Measurements from ENCODE around the gene TMEM42.
"Not testable (repeated sequence)": the region's sequence is repeated elsewhere in the genome, so short reads cannot be mapped to it uniquely, and the experiment has no call there.

TMEM42 gene

DNA sequence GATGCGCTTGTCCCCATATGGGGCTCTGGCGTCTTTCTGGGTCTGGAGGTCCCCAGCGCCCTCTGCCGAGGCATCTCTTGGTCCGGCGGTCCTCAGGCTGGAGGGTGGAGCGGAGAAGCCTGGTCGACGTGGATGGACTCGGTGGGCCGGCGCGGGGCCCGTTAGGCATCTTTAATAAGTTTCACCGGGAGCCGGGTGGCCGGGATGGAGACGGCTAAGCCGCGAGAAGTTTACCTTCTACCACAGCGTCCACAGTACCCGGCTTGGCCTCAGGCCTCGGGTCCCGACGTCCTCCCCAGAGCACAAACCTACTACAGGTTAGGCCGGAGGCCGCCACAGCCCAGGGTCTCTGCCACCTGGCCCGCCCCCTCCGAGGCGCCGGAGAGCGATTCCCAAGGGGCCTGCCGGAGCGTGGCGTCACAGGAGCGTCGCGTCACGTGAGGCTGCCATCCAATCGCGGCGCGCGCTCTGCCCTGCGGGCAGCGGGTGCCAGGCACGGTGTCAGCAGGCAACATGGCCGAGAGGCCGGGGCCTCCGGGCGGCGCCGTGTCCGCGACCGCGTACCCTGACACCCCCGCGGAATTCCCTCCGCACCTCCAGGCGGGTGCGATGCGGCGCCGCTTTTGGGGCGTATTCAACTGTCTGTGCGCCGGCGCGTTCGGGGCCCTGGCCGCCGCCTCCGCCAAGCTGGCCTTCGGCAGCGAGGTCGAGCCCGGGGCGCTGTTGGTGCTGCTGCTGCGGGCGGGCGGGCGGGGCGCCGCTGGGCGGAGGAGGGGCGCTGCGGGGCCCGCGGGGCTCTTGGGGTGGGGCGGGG, at the start of gene TMEM42:
TMEM42 (plus strand) TSS at position 501 of the 814 bp plus-strand sequence; CDS start at position 514, 13 bp downstream.
- peak; percentile 91 for DNase-seq

DNA sequence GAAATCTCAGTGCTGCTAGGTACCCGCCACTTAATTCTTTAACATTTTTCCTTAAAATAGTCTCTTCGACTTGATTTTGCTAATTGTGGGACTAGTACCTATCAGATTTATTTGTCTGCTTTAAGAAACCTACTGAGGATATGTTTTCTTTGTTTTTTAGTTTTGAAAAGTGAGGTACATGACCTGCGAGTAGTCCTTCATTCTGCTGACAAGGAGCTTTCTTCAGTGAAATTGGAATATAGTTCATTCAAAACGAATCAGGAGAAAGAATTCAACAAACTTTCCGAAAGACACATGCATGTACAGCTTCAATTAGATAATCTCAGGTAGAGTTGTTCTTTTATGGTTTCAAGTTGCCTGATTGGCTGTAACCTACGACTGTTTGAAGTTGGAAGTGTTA, 47.0 kb upstream of the TMEM42 start:
- no peak for DNase-seq

DNA sequence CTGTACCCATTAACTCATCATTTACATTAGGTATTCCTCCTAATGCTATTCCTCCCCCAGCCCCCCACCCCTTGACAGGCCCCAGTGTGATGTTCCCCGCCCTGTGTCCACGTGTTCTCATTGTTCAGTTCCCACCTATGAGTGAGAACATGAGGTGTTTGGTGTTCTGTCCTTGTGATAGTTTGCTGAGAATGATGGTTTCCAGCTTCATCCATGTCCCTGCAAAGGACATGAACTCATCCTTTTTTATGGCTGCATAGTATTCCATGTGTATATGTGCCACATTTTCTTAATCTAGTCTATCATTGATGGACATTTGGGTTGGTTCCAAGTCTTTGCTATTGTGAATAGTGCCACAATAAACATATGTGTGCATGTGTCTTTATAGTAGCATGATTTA, 45.4 kb upstream of the TMEM42 start:
- DNase-seq, result not testable (repeated sequence)

DNA sequence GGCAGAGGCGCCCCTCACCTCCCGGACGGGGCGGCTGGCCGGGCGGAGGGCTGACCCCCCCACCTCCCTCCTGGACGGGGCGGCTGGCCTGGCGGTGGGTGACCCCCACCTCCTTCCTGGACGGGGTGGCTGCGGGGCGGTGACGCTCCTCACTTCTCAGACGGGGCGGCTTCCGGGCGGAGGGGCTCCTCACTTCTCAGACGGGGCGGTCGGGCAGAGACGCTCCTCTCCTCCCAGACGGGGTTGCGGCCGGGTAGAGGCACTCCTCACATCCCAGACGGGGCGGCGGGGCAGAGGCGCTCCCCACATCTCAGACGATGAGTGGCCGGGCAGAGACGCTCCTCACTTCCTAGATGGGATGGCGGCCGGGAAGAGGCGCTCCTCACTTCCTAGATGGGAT, 40.5 kb upstream of the TMEM42 start:
- not testable (repeated sequence) for DNase-seq

DNA sequence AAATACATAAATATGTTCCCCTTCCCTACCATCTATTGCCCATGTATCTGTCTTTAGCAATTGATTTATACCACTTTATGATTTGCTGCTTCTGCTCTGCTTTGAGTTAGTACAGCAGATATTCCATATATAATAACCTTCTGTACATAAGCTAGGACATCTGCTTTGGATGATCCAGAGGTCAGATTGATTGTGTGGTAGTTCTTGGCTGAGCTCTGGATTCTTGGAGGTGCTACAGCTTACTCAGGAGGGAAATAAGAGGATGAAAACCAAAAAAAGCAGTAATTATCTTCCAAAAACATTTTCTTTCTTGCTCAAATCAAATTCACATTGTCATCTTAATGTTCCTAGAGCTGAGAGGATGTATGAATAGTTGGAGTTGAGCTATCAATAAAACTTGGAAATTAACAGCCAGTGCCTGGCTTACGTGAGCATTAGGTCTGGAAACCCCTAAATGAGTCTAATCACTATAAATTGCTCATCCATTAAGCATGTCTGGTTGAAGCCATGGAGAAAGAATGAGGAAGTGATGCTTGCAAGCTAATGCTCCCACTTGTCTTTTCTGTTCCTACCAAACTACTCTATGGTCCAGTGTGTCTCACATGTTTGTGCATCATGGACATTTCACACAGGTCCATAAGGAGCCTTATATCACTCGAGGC, 36.3 kb upstream of the TMEM42 start:
- DNase-seq, result no peak

DNA sequence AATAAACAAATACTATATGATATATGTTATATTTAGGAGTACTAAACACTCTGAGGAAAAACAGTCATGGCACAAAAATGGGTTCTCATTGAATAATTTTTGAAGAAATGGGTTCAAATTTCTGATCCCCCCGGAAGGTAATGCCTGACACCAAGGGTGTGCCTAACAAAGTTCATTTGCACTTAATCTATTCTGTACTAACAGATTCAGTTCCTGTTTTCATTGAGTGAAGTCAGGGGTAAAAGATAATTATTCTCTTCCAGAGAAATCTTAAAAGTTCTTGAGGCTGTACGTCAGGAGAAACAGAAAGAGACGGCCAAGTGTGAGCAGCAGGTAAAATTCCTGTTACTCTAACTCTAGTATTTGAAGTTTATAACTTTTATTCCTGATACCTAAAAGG, 34.5 kb upstream of the TMEM42 start:
- DNase-seq, result no peak

DNA sequence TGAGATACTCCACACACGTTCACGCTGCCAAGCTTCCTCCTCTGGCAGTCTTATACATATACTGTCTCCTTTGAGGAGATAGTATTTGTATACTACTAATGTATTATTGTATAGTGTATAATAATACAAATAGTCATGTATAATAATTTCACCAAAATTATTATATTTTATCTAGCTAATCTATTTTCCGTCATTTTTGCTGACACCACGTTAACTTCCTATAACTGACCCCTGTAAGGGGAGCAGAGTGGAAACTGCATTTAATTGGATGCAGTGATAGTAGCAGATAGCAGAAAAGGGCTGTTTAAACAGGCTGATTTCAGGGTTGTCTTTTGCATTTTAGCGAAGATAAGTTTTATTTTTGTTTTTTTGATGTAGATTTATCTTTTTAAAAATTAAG, 30.5 kb upstream of the TMEM42 start:
- no peak for DNase-seq

DNA sequence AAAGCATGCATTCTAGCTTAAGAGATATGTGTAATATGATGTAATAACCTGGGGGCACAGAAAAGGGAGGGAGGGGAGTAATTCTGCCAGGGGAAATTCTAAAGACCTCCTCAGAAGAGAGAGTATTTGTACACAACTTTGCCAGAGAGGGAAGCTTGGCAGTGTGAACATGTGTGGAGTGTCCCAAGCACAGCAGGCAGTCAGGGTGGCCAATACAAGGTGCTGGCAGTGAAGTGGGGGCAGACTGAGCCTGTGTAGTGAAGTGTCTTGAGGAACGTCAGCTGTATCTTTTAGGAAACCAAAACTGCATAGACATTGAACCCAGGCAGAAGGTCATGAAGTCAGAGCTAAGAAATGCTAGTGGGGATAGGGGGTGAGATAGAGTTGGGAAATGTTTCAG, 29.7 kb upstream of the TMEM42 start:
- no peak for DNase-seq

DNA sequence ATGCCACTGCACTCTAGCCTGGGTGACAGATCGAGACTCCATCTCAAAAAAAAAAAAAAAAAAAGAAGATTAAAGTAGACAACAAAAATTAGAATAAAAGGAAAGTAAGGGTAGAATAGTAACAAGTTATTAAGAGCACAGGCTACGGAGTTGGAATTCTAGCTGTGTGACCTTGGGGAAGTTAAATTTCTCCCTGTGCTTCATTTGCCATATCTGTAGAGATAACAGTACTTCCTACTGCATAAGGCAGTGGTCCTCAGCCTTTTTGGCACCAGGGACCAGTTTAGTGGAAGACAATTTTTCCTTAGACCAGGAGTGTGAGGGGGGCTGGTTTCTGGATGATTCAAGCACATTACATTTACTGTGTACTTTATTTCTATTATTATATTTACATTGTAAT, 28.7 kb upstream of the TMEM42 start:
- DNase-seq, result no peak

DNA sequence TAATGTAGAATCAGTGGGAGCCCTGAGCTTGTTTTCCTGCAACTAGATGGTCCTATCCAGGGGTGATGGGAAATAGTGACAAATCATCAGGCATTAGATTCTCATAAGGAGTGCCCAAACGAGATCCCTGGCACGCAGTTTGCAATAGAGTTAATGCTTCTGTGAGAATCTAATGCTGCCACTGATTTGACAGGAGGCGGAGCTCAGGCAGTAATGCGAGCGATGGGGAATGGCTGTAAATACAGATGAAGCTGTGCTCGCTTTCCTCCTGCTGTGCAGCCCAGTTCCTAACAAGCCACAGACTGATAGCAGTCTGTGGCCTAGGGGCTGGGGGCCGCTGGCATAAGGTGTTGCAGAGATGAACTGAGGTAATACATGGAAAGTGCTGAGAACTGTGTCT, 28.3 kb upstream of the TMEM42 start:
- no peak for DNase-seq

DNA sequence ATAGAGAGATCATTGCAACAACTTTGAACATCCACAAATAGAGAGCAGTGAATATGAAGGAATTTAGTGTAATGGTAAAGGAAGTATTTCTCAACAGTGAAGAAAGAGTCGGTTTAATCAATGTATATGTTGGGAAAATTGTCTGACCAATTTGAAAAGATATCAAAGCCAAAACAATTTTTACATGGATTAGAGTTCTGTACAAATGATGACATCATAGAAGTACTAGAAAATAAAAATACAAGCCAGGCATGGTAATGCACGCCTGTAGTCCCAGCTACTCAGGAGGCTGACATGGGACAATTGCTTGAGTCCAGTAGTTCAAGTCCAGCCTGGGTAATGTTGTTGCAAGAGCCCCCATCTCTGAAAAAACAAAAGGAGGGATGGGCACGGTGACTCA, 26.0 kb upstream of the TMEM42 start:
- no peak for DNase-seq

DNA sequence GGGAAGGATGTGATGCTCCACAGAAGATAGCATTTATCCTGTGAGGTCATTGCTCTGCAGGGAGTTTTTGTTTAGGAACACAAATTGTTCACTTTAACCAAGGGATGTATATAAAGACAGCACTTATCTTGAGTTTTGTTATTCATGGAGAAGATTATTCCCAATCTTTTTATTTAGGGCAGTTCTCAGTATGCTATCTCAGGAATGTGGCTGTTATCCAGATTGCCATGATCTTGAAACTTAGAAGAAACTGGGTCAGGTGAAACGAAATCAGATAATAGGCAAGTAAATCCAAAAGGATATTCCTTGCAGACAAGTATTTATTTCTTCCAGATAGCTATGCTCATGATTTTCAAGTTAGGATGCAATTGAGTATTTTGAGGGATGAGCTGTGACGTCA, 19.3 kb upstream of the TMEM42 start:
- no peak for DNase-seq

DNA sequence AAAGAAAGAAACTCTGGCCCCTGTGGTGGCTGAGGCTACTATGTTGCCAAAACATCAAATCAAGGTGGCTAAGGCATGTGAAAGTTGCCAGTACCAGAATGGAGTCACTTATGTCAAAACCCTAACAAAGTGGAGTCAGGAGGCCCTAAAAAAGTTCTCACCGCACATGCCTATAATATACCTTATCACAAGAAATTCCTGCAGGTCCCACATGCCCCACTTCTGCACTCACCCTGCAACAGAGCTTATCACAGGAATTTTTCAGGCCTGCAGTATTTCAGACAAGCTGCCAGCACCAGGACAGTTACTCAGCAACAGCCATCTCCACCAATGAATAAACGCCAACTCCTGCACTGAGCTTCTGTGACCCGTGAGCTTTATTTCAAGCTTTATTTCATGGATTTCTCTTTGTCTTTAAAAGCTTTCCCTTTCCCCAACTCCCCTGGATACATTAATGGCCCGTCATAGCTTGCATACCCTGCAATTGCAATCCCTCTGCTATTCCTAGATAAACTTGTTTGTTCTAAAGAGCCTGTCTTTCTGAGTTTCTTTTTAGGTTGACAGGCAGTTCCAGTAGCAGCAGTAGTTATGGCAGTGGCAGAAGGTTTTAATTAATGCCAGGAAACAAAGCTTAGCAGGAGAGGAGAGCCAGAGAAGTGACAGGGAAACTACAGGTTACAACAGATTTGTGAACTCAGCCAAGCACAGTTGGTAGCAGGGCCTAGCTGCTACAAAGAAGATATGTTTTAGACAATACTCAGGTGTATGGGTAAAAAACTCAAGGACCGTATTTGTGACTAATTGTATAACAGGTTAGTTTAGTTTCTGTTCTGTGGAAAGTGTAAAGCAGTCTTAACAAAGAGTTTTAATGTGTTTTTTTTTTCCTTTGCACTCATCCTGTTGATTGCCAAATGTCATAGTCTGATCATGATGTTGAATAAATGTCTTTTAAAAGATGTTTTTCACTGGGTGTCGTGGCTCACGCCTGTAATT, 15.9 kb upstream of the TMEM42 start:
- DNase-seq, result no peak

DNA sequence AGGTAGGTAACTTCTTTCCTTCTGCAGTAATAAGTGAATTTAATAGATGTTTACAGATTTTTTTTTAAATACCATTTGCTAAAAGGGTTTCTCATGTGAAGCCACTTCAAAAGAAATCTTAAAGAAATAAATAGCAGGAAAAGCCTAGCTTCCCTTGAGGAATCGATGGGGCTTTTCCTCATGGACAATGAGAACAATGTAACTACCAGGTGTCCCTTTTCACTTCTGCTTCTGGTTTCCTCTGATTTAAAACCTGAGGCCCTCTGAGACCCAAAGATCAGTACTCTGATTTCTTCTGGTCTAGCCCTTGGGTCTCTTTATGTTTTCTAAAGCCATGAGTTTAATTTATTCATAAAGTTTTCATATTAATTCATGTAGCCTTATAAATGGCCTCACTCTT, 13.1 kb upstream of the TMEM42 start:
- no peak for DNase-seq

DNA sequence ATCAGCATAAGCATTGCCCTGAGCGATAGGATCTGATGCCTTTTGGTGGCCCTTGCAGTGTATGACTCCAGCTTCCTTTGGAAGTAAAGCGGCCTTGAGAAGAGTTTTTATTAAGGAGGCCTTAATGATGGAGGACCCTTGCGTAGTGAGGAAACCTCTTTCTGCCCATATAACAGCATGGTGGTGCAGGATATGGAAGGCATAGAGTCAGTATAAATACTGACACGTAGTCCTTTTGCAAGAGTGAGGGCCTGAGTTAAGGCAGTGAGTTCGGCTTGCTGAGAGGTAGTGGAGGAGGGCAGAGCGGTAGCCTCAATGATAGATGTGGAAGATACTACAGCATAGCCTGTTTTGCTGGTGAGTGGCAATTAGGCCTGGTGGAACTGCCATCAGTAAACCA, 5.0 kb upstream of the TMEM42 start:
- DNase-seq, result not testable (repeated sequence)

DNA sequence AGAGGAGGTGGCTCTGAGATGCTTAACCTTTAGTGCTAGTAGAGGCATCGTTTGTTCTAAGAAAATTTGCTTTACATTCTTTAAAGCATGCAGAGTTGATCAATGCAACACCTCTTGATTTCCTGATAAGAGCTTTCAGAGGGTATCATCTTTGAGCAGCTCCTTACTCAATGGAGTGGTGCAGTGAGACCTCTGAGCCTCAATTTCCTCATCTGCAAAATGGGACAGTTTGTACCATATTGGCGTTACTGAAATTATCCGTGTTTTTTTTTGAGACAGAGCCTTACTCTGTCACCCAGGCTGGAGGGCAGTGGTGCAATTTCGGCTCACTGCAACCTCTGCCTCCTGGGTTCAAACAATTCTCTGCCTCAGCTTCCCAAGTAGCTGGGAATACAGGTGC, 1.6 kb upstream of the TMEM42 start:
- no peak for DNase-seq

DNA sequence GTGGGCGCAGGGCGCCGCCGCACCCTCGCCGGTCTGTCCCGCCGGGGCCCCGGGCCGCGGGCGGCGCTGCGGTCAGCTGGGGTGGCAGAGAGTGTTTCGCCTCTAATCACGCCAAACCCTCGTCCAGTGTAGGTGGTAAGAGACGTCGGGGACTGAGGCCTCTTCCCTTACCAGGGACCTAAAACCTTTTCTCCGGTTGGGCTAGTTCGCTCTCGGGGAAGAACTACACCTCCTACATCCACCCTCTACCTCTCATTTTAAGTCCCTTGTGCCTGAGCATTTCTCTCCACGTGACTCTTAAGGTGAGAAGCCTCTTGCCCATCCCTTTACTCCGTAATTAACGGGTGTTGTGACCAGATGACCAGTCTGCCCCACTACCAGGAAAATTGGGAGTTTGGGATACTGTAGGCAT, 520 bp downstream of the TMEM42 start:
- peak; percentile 52 for DNase-seq

DNA sequence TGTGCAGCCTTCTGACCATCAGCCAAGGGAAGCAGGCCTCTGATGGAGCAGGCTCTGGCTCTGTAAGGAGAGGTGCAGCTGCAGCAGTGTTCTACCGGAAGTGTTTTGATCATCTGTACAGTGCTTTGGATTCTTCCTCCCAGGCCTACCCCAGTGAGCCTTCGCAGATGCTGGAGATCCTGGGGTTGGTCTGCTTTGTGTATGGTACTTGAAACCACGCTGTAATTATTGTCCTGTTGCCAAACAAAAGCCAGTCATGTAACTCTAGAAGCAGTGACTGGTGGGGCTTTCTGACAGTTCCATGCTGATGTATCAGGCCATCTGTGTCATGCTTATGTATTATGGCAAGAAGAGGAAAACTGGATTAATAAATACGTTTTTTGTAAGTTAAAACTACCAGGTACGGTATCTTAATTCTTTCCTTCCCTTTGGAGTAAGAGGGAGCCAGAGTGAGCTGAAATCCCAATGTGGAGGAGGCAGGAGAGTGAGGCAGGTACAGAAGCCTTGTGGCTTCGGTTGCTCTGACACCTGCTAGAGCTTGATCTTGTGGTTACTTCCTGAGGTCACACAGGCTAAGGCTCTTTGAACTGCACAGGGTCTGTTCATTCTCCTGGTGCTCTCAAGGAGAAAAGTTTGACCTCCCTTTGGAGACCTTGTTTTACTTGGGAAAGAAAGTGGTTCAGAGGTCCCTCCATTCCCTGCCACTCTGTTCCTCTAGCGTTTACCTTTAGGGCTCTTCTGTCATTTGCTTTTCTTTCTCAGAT, 3.7 kb downstream of the TMEM42 start:
- no peak for DNase-seq

DNA sequence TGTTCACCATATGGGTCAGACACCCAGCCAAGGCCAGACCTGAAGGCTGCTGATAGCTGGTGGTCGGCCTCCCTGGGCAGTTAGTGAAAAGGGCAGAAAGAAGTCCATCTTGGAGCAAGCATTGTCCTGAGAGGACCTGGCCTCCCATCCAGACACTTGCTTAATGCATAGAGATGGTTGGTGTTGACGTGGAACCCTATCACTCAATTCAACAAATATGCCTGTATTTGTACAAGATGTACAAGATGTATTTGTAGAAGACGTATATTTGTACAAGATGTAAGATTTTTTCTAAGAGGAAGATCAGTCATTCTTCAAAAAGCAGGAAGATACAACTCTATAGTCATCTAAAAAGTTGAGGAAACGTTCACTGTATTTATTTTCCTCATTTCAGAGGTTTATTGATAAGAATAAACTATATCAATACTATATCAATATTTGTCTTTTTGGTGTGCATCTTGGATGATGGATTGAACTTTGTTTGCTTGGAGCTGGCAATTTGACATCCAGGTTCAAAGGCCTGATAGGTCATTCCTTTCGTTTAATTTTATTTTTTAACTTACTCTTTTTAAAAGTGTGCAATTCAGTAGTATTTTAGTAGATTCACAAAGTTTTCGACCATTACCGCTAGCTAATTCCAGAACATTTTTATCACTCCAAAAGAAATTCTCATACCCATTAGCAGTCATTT, 5.9 kb downstream of the TMEM42 start:
- DNase-seq, result no peak

DNA sequence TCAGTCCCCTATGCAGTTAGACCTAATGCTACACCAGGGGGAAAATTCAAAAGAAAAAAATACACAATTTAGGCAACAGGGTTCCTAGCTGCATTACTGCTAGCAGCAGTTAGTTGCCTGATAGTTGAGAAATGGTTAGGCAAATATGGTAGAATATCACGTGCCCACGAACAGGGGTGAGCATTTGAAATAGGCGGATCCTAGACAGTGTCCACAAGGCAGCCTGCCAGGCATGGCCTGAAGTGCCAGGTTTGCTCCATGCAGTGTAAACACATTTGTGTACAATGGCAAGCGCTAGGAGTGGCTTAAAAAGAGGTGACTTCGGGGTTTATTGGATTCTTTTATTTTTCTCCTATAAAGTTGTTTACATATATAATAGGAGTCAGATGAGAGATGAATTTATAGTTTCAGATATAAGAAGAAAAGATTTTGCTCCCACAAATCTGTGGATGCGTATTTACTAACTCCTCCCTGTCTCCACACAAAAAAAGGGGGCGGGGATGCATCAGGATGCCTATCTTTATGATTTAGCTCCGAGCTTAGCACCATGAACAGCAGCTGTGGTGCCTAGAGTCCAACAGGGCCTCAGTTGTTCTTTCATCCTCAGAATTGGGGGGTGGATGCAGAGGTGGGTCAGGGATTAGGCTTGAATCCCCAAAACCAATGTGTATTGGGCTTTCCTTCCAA, 8.8 kb downstream of the TMEM42 start:
- DNase-seq, result no peak

DNA sequence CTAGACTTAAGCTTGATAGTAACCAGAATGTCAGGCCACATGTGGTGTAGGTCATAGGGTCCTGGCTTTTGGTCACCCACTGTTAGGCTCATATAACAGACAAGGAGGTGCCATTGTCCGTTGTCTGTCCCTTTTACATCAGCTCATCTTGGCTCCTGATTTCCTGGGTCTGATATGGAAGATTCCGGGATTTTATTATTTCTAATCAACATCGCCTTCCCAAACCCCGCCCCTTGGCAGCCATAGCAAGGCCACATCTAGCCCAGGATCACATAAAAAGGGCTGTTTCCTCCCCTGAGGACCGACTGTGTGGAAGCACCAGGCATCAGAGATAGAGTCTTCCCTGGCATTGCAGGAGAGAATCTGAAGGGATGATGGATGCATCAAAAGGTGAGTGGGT, 12.6 kb downstream of the TMEM42 start, which contains the start of gene TGM4:
TGM4 (plus strand) TSS at position 301 of the 400 bp plus-strand sequence; CDS start at position 372, 71 bp downstream.
- DNase-seq, result no peak

All from OCI-M1 (cell line).